GM12892 (cell line): ENCODE data around the gene STYXL2.

Experiments
- POLR2A ChIP-seq: IDR thresholded peaks from 2 replicates; pipeline ENCODE4 v1.6.1; 2011; ENCODE audit warnings: low read depth, low read length, control low read depth
- TAF1 ChIP-seq: IDR thresholded peaks from 2 replicates; pipeline ENCODE4 v1.6.1; 2011; ENCODE audit warnings: low read depth, mild to moderate bottlenecking, control low read depth, low read length, borderline replicate concordance

DNA sequence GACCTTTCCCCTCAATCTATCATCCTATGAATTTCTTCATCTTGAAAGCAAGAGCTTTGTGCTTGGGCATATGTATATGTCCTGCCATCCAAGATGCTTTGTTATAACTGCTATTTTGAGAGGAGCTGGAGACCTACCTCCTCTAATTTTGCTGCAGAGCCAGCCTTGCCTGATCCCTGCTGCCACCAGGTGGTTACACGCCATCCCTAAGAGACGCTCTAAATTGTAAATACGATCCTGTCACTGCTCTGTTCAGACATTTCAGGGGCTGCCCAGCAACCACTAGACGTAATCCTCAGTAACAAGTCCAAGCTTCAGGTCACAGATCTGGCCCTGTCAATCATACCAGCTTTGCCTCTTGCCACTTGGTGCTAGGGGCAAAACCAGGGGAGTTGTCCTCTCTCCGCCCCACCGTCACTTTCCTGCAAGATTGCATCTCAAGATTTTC is 36.6 kb upstream of the STYXL2 start:
- no peak for TF ChIP-seq POLR2A
- no peak for TF ChIP-seq TAF1
